Measurements from ENCODE around the gene WNT2. TPM values are rescaled to one million over a fixed set of nuclear protein-coding genes. Genes with fewer than 3 reads are reported as not detected.
"Not testable (repeated sequence)": the region's sequence is repeated elsewhere in the genome, so short reads cannot be mapped to it uniquely, and the experiment has no call there.

WNT2 gene
- polyA plus RNA-seq, 3 donors = 0.65 to 1.3 (median 0.76) TPM

GRCh38 chr7:117273325-117273724 lies 49.5 kb downstream of the WNT2 start:
- no peak for DNase-seq (ENCODE audit: extremely low read depth in 1 of 11, low read depth in 9 of 11, low spot score in 4 of 11)

GRCh38 chr7:117272017-117272759 lies 50.7 kb downstream of the WNT2 start:
- DNase-seq (ENCODE audit: extremely low read depth in 1 of 11, low read depth in 9 of 11, low spot score in 4 of 11) = no peak

GRCh38 chr7:117271566-117271965 lies 51.3 kb downstream of the WNT2 start:
- no peak for DNase-seq (ENCODE audit: extremely low read depth in 1 of 11, low read depth in 9 of 11, low spot score in 4 of 11)

GRCh38 chr7:117270371-117270770 lies 52.5 kb downstream of the WNT2 start:
- no peak for DNase-seq (ENCODE audit: extremely low read depth in 1 of 11, low read depth in 9 of 11, low spot score in 4 of 11)

GRCh38 chr7:117269886-117270285 lies 53.0 kb downstream of the WNT2 start:
- no peak for DNase-seq (ENCODE audit: extremely low read depth in 1 of 11, low read depth in 9 of 11, low spot score in 4 of 11)

- no peak for DNase-seq (ENCODE audit: extremely low read depth in 1 of 11, low read depth in 9 of 11, low spot score in 4 of 11)
These were observed 53.4 kb downstream of the WNT2 start for GRCh38 chr7:117269417-117269816.

- no peak for DNase-seq (ENCODE audit: extremely low read depth in 1 of 11, low read depth in 9 of 11, low spot score in 4 of 11)
These were observed 58.1 kb downstream of the WNT2 start for GRCh38 chr7:117264716-117265115.

GRCh38 chr7:117262546-117262945 lies 60.3 kb downstream of the WNT2 start:
- DNase-seq (ENCODE audit: extremely low read depth in 1 of 11, low read depth in 9 of 11, low spot score in 4 of 11) = no peak

- DNase-seq (ENCODE audit: extremely low read depth in 1 of 11, low read depth in 9 of 11, low spot score in 4 of 11) = no peak
These were observed 63.2 kb downstream of the WNT2 start for GRCh38 chr7:117259615-117260014.

- no peak for DNase-seq (ENCODE audit: extremely low read depth in 1 of 11, low read depth in 9 of 11, low spot score in 4 of 11)
These were observed 71.2 kb downstream of the WNT2 start for GRCh38 chr7:117251687-117252086.

- DNase-seq (ENCODE audit: extremely low read depth in 1 of 11, low read depth in 9 of 11, low spot score in 4 of 11) = no peak
These were observed 72.1 kb downstream of the WNT2 start for GRCh38 chr7:117250801-117251200.

GRCh38 chr7:117250245-117250644 lies 72.6 kb downstream of the WNT2 start:
- DNase-seq (ENCODE audit: extremely low read depth in 1 of 11, low read depth in 9 of 11, low spot score in 4 of 11) = no peak

GRCh38 chr7:117249696-117250095 lies 73.2 kb downstream of the WNT2 start:
- no peak for DNase-seq (ENCODE audit: extremely low read depth in 1 of 11, low read depth in 9 of 11, low spot score in 4 of 11)

- no peak for DNase-seq (ENCODE audit: extremely low read depth in 1 of 11, low read depth in 9 of 11, low spot score in 4 of 11)
These were observed 74.0 kb downstream of the WNT2 start for GRCh38 chr7:117248829-117249228.

GRCh38 chr7:117247809-117248208 lies 75.0 kb downstream of the WNT2 start:
- DNase-seq (ENCODE audit: extremely low read depth in 1 of 11, low read depth in 9 of 11, low spot score in 4 of 11) = no peak

GRCh38 chr7:117245703-117246102 lies 77.2 kb downstream of the WNT2 start:
- DNase-seq (ENCODE audit: extremely low read depth in 1 of 11, low read depth in 9 of 11, low spot score in 4 of 11) = not testable (repeated sequence)

- DNase-seq (ENCODE audit: extremely low read depth in 1 of 11, low read depth in 9 of 11, low spot score in 4 of 11) = no peak
These were observed 79.5 kb downstream of the WNT2 start for GRCh38 chr7:117243390-117243789.

GRCh38 chr7:117241088-117241487 lies 81.8 kb downstream of the WNT2 start:
- no peak for DNase-seq (ENCODE audit: extremely low read depth in 1 of 11, low read depth in 9 of 11, low spot score in 4 of 11)

- no peak for DNase-seq (ENCODE audit: extremely low read depth in 1 of 11, low read depth in 9 of 11, low spot score in 4 of 11)
These were observed 83.9 kb downstream of the WNT2 start for GRCh38 chr7:117238937-117239336.

- DNase-seq (ENCODE audit: extremely low read depth in 1 of 11, low read depth in 9 of 11, low spot score in 4 of 11) = no peak
These were observed 84.4 kb downstream of the WNT2 start for GRCh38 chr7:117238472-117238871.

- no peak for DNase-seq (ENCODE audit: extremely low read depth in 1 of 11, low read depth in 9 of 11, low spot score in 4 of 11)
These were observed 85.2 kb downstream of the WNT2 start for GRCh38 chr7:117237646-117238045.

All from renal cortex interstitium (tissue), 11 donors.